DOHH2 (cell line): ENCODE results near the gene SLC44A2.
"Not testable (repeated sequence)": the region's sequence is repeated elsewhere in the genome, so short reads cannot be mapped to it uniquely, and the experiment has no call there.

Experiments
- H3F3A ChIP-seq: fragments of 200-600 bp; sonication (generic), shearing (Covaris generic); 2 replicates; pipeline ENCODE4 v1.6.0; 2016; ENCODE audit warnings: antibody characterized with exemption, mild to moderate bottlenecking; ENCODE audit not compliant: control insufficient read depth, insufficient read depth
- H3K27ac ChIP-seq: fragments of 200-600 bp; sonication (generic); 2 replicates; pipeline ENCODE4 v1.5.1; 2014; ENCODE audit warnings: low read depth, mild to moderate bottlenecking, low read length, moderate library complexity
- H3K27me3 ChIP-seq: fragments of 200-600 bp; sonication (generic); 2 replicates; pipeline ENCODE4 v1.6.1; 2014; ENCODE audit warnings: mild to moderate bottlenecking, low read length, mixed read lengths; ENCODE audit not compliant: control insufficient read depth
- H3K36me3 ChIP-seq: fragments of 200-600 bp; sonication (generic); 2 replicates; pipeline ENCODE4 v1.6.1; 2014; ENCODE audit warnings: mild to moderate bottlenecking, low read length, moderate library complexity, mixed read lengths; ENCODE audit not compliant: control insufficient read depth
- H3K4me1 ChIP-seq: fragments of 200-600 bp; sonication (generic); 2 replicates; pipeline ENCODE4 v1.6.1; 2014; ENCODE audit warnings: mild to moderate bottlenecking, low read length, mixed read lengths; ENCODE audit not compliant: control insufficient read depth
- H3K4me2 ChIP-seq: fragments of 200-600 bp; sonication (generic); 2 replicates; pipeline ENCODE4 v1.6.0; 2014; ENCODE audit warnings: mild to moderate bottlenecking, low read length, moderate library complexity
- H3K4me3 ChIP-seq: fragments of 200-600 bp; sonication (generic); 2 replicates; pipeline ENCODE4 v1.5.1; 2014; ENCODE audit warnings: mild to moderate bottlenecking, low read length, mixed read lengths
- H3K79me2 ChIP-seq: fragments of 200-600 bp; sonication (generic); 2 replicates; pipeline ENCODE4 v1.6.1; 2014; ENCODE audit warnings: mild to moderate bottlenecking, low read length, mixed read lengths; ENCODE audit not compliant: control insufficient read depth
- H3K9me2 ChIP-seq: fragments of 200-600 bp; sonication (generic); replicated peaks from 2 replicates; pipeline ENCODE4 v1.6.1; 2014; ENCODE audit warnings: mild to moderate bottlenecking, low read length, mixed read lengths; ENCODE audit not compliant: control insufficient read depth
- H3K9me3 ChIP-seq: fragments of 200-600 bp; sonication (generic); 2 replicates; pipeline ENCODE4 v1.6.1; 2014; ENCODE audit warnings: antibody characterized with exemption, low read length, mixed read lengths; ENCODE audit not compliant: control insufficient read depth, insufficient read depth
- H4K20me1 ChIP-seq: fragments of 200-600 bp; sonication (generic); 2 replicates; pipeline ENCODE4 v1.6.0; 2014; ENCODE audit warnings: low read depth, mild to moderate bottlenecking, antibody characterized with exemption, low read length, moderate library complexity; ENCODE audit not compliant: control insufficient read depth, insufficient read depth
- CTCF ChIP-seq: fragments of 200-600 bp; sonication (generic); IDR thresholded peaks from one replicate; pipeline ENCODE4 v1.5.1; 2014; ENCODE audit warnings: antibody characterized with exemption, mild to moderate bottlenecking, low read depth, low read length; ENCODE audit not compliant: poor library complexity, severe bottlenecking
- EZH2phosphoT487 ChIP-seq: fragments of 200-600 bp; sonication (generic); IDR thresholded peaks from 2 replicates; pipeline ENCODE4 v1.6.1; 2017; ENCODE audit warnings: borderline replicate concordance, mild to moderate bottlenecking, antibody characterized with exemption, low read length, moderate library complexity, mixed read lengths

Gene SLC44A2

GRCh38 chr19:10660346-10660745 is 35.0 kb downstream of the SLC44A2 start:
- H3K4me3 ChIP-seq, result peak overlapping the region; percentile 76
- H3K4me2 ChIP-seq, result peak overlapping the region; percentile 98
- peaks cover 100% of the 10 kb centered on the region for H3K79me2 ChIP-seq
- peak overlapping the region; percentile 95 for H3K27ac ChIP-seq
- H3K27me3 ChIP-seq, result no peaks in the 10 kb centered on the region
- no peaks in the 10 kb centered on the region for H3K9me2 ChIP-seq
- H3F3A ChIP-seq, result peaks cover 42% of the 10 kb centered on the region
- peaks cover 89% of the 10 kb centered on the region for H3K4me1 ChIP-seq
- peaks cover 40% of the 10 kb centered on the region for H4K20me1 ChIP-seq
- TF ChIP-seq CTCF (no peak), EZH2phosphoT487 (no peak)
- H3K9me3 ChIP-seq, result no peaks in the 10 kb centered on the region
- peaks cover 76% of the 10 kb centered on the region for H3K36me3 ChIP-seq

GRCh38 chr19:10661946-10662345 is 36.6 kb downstream of the SLC44A2 start:
- Histone ChIP-seq H3K27me3 (no peaks in the 10 kb centered on the region), H3K27ac (peak overlapping the region; percentile 95), H4K20me1 (peaks cover 37% of the 10 kb centered on the region), H3K79me2 (peaks cover 100% of the 10 kb centered on the region), H3K4me3 (peak overlapping the region; percentile 76), H3K36me3 (peaks cover 74% of the 10 kb centered on the region), H3K4me1 (peaks cover 82% of the 10 kb centered on the region), H3F3A (peaks cover 47% of the 10 kb centered on the region), H3K9me2 (no peaks in the 10 kb centered on the region), H3K9me3 (no peaks in the 10 kb centered on the region), H3K4me2 (peak overlapping the region; percentile 98)
- TF ChIP-seq EZH2phosphoT487 (no peak), CTCF (no peak)

GRCh38 chr19:10662384-10663251 is 37.3 kb downstream of the SLC44A2 start:
- peak overlapping the region; percentile 98 for H3K4me2 ChIP-seq
- peak overlapping the region; percentile 95 for H3K27ac ChIP-seq
- H3K4me3 ChIP-seq, result peak overlapping the region; percentile 76
- H3K79me2 ChIP-seq, result peaks cover 100% of the 10 kb centered on the region
- peaks cover 47% of the 10 kb centered on the region for H3F3A ChIP-seq
- peaks cover 75% of the 10 kb centered on the region for H3K4me1 ChIP-seq
- TF ChIP-seq CTCF (no peak), EZH2phosphoT487 (no peak)
- H4K20me1 ChIP-seq, result peaks cover 33% of the 10 kb centered on the region
- H3K36me3 ChIP-seq, result peaks cover 74% of the 10 kb centered on the region
- no peaks in the 10 kb centered on the region for H3K9me3 ChIP-seq
- no peaks in the 10 kb centered on the region for H3K27me3 ChIP-seq
- no peaks in the 10 kb centered on the region for H3K9me2 ChIP-seq

- peaks cover 69% of the 10 kb centered on the region for H3K4me1 ChIP-seq
- peaks cover 100% of the 10 kb centered on the region for H3K79me2 ChIP-seq
- H3K4me2 ChIP-seq, result peak overlapping the region; percentile 98
- peaks cover 74% of the 10 kb centered on the region for H3K36me3 ChIP-seq
- H3K27ac ChIP-seq, result peak overlapping the region; percentile 95
- peaks cover 38% of the 10 kb centered on the region for H4K20me1 ChIP-seq
- H3K9me2 ChIP-seq, H3K9me3 ChIP-seq, H3K27me3 ChIP-seq: not testable (repeated sequence)
- H3K4me3 ChIP-seq, result peak overlapping the region; percentile 76
- peaks cover 42% of the 10 kb centered on the region for H3F3A ChIP-seq
Measured at GRCh38 chr19:10663252-10663563, 37.9 kb downstream of the SLC44A2 start.
